ENCODE data around the gene ANXA7.
A peak's percentile ranks its signal among the peaks of the same experiment; 100 is the strongest.

The ANXA7 gene

DNA sequence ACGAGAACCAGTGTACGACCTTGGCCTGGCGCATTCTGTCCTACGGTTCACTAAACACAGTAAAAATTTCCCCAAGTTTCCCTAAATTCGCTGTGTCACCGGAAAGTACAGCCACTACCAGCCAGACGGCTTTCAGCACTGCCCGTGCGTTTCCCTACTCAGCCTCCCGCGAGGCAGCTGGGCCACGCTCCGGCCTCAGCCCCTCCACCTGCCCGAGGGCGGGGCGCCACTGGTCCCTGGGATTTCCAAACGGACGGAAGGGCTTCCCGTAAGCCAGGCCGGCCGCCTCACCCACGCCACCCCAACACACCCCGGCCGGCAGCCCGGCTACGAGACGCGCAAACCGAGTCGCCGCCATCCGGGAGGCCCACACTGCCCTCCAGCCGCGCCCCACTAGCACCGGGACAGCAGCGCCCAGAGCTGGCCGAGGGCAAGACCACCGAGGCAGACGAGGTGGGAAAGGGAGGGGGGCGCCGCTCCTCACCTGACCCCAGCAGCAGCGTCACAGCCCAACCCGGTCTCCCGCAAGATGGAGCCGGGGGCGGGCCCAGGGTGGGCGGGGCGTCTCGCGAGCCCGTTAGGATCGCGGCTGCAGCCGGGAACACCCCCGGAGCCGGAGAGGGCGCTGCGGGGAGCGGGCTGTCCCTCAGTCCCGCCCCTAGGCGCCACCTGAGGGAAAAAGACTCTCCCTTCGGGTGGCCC is at the start of gene ANXA7:
TSS of gene ANXA7 (minus strand) at position 531 of the 702 bp plus-strand sequence. CDS start 13,202 bp downstream, outside the sequence.
- H3K4me1 ChIP-seq (ENCODE audit: control insufficient read depth, insufficient read depth, low read length) = peaks cover 7% of the 10 kb centered on the region

DNA sequence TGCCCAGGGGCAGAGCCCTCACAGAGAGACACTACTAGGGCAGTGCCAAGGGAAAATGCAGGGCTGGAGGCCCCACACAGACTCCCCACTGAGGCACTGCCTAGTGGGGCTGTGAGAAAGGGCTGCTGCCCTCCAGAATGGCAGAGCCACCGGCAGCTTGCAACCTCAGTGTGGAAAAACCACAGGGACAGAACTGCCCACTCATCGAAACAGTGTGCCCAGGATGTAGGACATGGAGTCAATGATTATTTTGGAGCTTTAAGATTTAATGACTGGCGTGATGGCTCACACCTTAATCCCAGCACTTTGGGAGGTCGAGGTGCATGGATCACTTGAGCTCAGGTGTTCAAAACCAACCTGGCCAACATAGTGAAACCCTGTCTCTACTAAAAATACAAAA is 47.0 kb upstream of the ANXA7 start:
- H3K9ac ChIP-seq (ENCODE audit: low read depth, low read length) = no peak overlapping the region
- no peaks in the 10 kb centered on the region for H3K9me3 ChIP-seq (ENCODE audit: control insufficient read depth, insufficient read depth, low read length)
- H3K4me3 ChIP-seq (ENCODE audit: low read depth, low read length) = no peak overlapping the region
- H3K36me3 ChIP-seq (ENCODE audit: control insufficient read depth, insufficient read depth, low read length) = no peaks in the 10 kb centered on the region
- H3K4me1 ChIP-seq (ENCODE audit: control insufficient read depth, insufficient read depth, low read length) = no peaks in the 10 kb centered on the region
- no peaks in the 10 kb centered on the region for H3K27me3 ChIP-seq (ENCODE audit: control insufficient read depth, insufficient read depth, low read length)

More for the DNA sequence above, at the start of gene ANXA7:
- peak within 1 kb of the TSS; percentile 75 for H3K4me3 ChIP-seq (ENCODE audit: low read depth, low read length)
- H3K9me3 ChIP-seq (ENCODE audit: control insufficient read depth, insufficient read depth, low read length) = no peaks in the 10 kb centered on the region
- H3K9ac ChIP-seq (ENCODE audit: low read depth, low read length) = peak within 1 kb of the TSS; percentile 84
- H3K27me3 ChIP-seq (ENCODE audit: control insufficient read depth, insufficient read depth, low read length) = no peaks in the 10 kb centered on the region
- no peaks in the 10 kb centered on the region for H3K36me3 ChIP-seq (ENCODE audit: control insufficient read depth, insufficient read depth, low read length)

DNA sequence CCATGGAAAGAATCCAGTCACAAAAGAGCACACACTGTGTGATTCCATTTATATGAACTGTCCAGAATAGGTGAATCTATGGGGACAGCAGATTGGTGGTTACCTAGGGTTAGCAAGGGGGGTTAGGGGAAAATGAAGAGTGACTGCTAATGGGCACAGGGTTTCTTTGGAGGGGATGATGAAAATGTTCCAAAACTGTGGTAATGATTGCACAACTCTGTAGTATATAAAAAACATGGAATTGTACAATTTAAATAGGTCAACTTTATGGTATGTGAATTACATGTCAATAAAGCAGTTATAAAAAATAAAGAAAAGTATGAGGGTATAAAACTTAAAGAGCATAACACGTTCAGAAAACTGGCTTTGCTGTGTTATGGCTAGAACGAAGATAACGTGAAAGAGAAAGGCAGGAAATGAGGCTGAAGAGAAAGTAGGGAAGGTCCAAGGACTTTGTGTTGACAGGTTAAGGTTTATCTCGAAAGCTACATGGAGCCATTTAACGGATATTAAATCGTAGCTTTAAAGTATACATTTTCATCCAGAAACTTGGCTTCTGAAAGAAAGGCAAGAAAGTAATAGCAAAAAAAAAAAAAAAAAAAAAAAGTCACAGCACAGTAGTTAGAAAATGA is 45.9 kb upstream of the ANXA7 start:
- Histone ChIP-seq H3K36me3 (ENCODE audit: control insufficient read depth, insufficient read depth, low read length) (no peaks in the 10 kb centered on the region), H3K9ac (ENCODE audit: low read depth, low read length) (no peak overlapping the region), H3K4me3 (ENCODE audit: low read depth, low read length) (no peak overlapping the region), H3K4me1 (ENCODE audit: control insufficient read depth, insufficient read depth, low read length) (no peaks in the 10 kb centered on the region), H3K27me3 (ENCODE audit: control insufficient read depth, insufficient read depth, low read length) (no peaks in the 10 kb centered on the region), H3K9me3 (ENCODE audit: control insufficient read depth, insufficient read depth, low read length) (no peaks in the 10 kb centered on the region)

DNA sequence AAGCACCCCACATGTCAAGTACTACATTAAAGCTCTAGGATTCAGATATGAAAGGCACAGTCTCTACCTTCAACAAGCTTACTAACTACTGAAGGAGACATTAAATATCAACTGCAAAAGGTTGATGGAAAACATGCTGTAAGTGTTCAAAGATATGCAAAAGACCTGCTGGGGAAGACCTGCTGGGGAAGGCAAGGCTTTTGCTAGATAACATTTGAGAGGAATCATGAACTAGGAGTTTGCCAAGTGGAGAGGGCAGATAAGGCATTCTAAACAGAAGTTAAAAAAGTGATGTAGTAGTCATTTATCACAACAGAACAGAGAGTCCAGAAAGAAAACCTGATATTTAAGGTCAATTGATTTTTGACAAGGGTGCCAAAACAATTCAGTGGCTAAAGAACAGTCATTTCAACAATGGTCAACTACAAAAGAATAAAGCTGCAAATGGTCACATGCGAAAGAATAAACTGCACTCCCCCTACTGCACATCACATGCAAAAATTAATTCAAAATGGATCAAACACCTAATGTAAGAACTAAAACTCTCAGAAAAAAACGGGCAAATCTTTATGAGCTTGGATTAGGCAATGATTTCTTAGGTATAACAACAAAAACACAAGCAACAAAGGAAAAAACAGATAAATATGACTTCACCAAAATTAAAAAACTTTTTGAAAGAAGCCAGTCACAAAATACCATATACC is 42.5 kb upstream of the ANXA7 start:
- no peak overlapping the region for H3K9ac ChIP-seq (ENCODE audit: low read depth, low read length)
- no peaks in the 10 kb centered on the region for H3K4me1 ChIP-seq (ENCODE audit: control insufficient read depth, insufficient read depth, low read length)
- H3K9me3 ChIP-seq (ENCODE audit: control insufficient read depth, insufficient read depth, low read length) = no peaks in the 10 kb centered on the region
- H3K27me3 ChIP-seq (ENCODE audit: control insufficient read depth, insufficient read depth, low read length) = no peaks in the 10 kb centered on the region
- H3K4me3 ChIP-seq (ENCODE audit: low read depth, low read length) = no peak overlapping the region
- H3K36me3 ChIP-seq (ENCODE audit: control insufficient read depth, insufficient read depth, low read length) = no peaks in the 10 kb centered on the region

DNA sequence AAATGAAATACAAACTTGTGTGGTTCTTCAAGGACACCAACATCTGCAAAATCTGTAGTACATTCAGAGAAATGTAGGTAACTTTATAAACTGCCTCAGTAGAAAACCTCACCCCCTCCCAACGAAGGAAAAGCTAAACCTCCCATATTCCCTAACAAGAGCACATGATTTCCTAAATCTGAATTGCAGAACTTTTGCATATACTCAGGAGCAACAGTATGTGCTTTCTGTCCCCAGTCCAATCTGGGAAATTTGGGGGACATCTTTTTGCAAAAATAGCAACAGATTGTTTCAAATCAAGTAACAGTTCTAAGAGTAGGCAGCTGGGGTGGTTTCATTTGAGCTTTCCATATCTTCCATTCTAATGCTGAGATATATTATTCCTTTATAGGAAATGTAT is 35.3 kb upstream of the ANXA7 start:
- Histone ChIP-seq H3K9ac (ENCODE audit: low read depth, low read length) (no peak overlapping the region), H3K4me3 (ENCODE audit: low read depth, low read length) (no peak overlapping the region), H3K27me3 (ENCODE audit: control insufficient read depth, insufficient read depth, low read length) (no peaks in the 10 kb centered on the region), H3K4me1 (ENCODE audit: control insufficient read depth, insufficient read depth, low read length) (no peaks in the 10 kb centered on the region), H3K36me3 (ENCODE audit: control insufficient read depth, insufficient read depth, low read length) (no peaks in the 10 kb centered on the region), H3K9me3 (ENCODE audit: control insufficient read depth, insufficient read depth, low read length) (no peaks in the 10 kb centered on the region)

DNA sequence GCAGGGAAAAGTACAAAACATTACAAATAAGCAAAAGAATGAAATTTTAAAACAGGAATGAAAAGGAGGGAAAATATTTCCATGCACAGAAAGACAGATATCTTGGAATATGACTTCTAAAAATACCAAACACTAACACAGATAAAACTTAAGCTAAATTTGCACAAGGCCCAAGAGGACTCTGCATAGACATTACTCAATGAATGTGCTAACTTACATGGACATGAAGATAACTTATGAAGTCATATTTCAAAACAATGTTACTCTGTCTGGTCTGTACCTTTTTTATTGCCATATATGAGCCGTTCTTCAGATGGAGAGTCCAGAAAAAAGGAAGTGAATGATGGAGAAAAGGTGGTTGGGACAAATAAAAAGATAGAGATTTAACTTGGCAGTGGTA is 34.5 kb upstream of the ANXA7 start:
- Histone ChIP-seq H3K9ac (ENCODE audit: low read depth, low read length) (no peak overlapping the region), H3K4me1 (ENCODE audit: control insufficient read depth, insufficient read depth, low read length) (no peaks in the 10 kb centered on the region), H3K36me3 (ENCODE audit: control insufficient read depth, insufficient read depth, low read length) (no peaks in the 10 kb centered on the region), H3K27me3 (ENCODE audit: control insufficient read depth, insufficient read depth, low read length) (no peaks in the 10 kb centered on the region), H3K4me3 (ENCODE audit: low read depth, low read length) (no peak overlapping the region), H3K9me3 (ENCODE audit: control insufficient read depth, insufficient read depth, low read length) (no peaks in the 10 kb centered on the region)

DNA sequence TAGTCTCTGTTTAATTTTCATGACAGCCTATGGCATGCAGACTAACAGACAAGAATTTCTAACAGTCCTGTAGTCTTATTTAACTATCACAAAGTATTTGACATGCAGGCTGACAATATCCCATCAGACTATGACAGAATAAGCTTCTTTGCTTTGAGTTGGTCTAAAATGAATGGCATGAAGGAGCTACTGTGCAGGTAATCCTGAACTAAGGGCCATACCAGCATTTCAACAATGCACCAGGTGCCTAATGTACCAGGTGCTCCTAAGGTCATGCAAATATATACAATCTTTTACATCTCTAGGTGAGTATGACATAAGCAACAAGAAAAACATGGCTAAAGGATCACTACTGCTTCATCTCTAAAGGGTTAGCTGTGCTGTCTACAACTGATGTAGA is 33.1 kb upstream of the ANXA7 start:
- H3K36me3 ChIP-seq (ENCODE audit: control insufficient read depth, insufficient read depth, low read length) = no peaks in the 10 kb centered on the region
- no peak overlapping the region for H3K4me3 ChIP-seq (ENCODE audit: low read depth, low read length)
- no peaks in the 10 kb centered on the region for H3K27me3 ChIP-seq (ENCODE audit: control insufficient read depth, insufficient read depth, low read length)

DNA sequence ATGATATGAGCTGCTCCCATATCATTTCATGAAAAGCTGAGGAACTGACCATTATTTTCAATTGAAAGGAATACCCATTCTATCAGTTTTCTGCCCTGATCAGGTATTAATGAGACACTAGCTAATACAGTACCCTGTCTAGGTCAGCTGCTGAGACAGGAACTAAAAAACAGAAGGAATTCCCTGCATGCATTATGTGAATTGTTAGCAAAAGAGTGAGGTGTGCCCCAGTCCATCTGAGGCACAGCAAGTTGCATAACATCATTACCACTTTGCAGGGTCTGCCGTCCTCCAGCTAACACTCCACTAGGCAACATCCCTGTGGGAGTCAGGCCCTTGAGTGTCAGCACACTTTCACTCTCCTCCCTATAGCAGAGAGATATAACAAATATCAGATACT is 30.6 kb upstream of the ANXA7 start:
- Histone ChIP-seq H3K36me3 (ENCODE audit: control insufficient read depth, insufficient read depth, low read length) (no peaks in the 10 kb centered on the region), H3K4me3 (ENCODE audit: low read depth, low read length) (no peak overlapping the region), H3K9ac (ENCODE audit: low read depth, low read length) (no peak overlapping the region), H3K27me3 (ENCODE audit: control insufficient read depth, insufficient read depth, low read length) (no peaks in the 10 kb centered on the region), H3K9me3 (ENCODE audit: control insufficient read depth, insufficient read depth, low read length) (no peaks in the 10 kb centered on the region), H3K4me1 (ENCODE audit: control insufficient read depth, insufficient read depth, low read length) (no peaks in the 10 kb centered on the region)

More for the DNA sequence above, 33.1 kb upstream of the ANXA7 start:
- no peak overlapping the region for H3K9ac ChIP-seq (ENCODE audit: low read depth, low read length)
- no peaks in the 10 kb centered on the region for H3K9me3 ChIP-seq (ENCODE audit: control insufficient read depth, insufficient read depth, low read length)
- no peaks in the 10 kb centered on the region for H3K4me1 ChIP-seq (ENCODE audit: control insufficient read depth, insufficient read depth, low read length)

DNA sequence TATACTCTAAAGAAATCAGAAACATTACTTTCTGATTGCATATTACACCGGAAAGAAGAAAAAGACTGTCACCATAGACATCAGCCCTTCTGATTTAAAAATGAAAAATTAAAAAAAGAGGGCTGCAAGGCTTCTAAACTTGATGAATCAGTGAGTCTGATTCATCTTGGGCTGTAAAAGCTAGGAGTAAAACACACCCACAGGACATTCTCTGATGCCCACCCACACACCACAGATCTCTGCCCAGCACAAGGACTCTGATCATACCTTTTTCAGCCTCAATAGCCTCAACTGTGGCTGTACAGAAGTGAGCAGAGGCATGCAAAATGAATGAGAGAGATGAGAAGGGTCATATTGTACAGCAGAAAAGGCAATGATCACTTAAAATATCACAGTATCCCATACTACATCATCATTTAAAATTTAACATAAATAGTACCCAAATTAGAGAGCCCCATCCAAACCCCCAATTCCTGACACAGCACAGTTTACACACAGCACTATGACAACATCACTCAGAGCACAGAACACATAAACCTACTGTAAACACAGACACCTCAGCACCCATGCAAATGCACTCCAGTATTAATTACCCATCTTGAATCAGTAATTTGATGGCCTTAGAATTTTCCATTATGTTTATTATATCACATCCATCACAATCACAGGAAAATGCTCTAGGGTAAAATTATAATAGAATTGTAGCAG is 25.9 kb upstream of the ANXA7 start:
- no peak overlapping the region for H3K9ac ChIP-seq (ENCODE audit: low read depth, low read length)
- no peaks in the 10 kb centered on the region for H3K4me1 ChIP-seq (ENCODE audit: control insufficient read depth, insufficient read depth, low read length)
- H3K9me3 ChIP-seq (ENCODE audit: control insufficient read depth, insufficient read depth, low read length) = no peaks in the 10 kb centered on the region
- H3K4me3 ChIP-seq (ENCODE audit: low read depth, low read length) = no peak overlapping the region
- H3K27me3 ChIP-seq (ENCODE audit: control insufficient read depth, insufficient read depth, low read length) = no peaks in the 10 kb centered on the region
- H3K36me3 ChIP-seq (ENCODE audit: control insufficient read depth, insufficient read depth, low read length) = peaks cover 5% of the 10 kb centered on the region

DNA sequence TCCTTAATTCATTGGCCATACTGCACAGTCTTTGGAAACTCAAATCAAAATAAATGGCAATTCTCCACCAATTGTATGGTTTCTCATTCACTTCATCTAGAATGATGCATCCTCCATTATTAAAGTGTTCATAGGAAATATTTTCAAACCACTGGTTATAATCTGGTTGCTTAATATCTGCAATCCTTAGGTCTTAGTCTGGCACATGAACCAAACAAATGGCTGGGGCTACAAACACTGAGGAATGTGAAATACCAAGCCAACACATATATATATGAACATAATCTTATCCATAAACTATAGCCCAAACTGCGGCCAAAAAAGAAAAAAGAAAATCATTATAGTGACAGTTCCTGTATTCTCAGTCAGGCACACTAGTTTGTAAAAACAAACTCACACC is 25.2 kb upstream of the ANXA7 start:
- Histone ChIP-seq H3K4me3 (ENCODE audit: low read depth, low read length) (no peak overlapping the region), H3K9ac (ENCODE audit: low read depth, low read length) (no peak overlapping the region)

DNA sequence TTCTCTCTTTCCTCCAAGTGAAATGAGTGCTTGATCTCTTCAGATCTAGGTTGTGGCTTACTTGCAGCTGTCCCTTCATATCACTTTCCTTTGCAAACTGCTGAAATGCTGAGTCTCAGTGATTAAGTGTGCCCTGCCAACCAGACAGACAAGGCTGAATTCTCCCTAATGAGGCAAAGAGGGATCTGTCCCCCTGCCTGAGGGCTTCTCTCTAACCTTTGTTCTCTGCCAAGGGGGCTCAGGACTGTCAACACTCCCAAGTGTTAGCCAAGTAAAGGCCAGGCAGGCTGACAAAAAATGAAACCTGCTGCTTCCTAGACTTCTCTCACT is 19.6 kb upstream of the ANXA7 start, which contains the start of gene MSS51:
TSS of gene MSS51 (minus strand) at position 24 of the 330 bp plus-strand sequence. CDS start 5,277 bp downstream, outside the sequence.
- Histone ChIP-seq H3K27me3 (ENCODE audit: control insufficient read depth, insufficient read depth, low read length) (no peaks in the 10 kb centered on the region), H3K9me3 (ENCODE audit: control insufficient read depth, insufficient read depth, low read length) (no peaks in the 10 kb centered on the region), H3K9ac (ENCODE audit: low read depth, low read length) (no peak within 1 kb of the TSS), H3K4me3 (ENCODE audit: low read depth, low read length) (no peak within 1 kb of the TSS), H3K4me1 (ENCODE audit: control insufficient read depth, insufficient read depth, low read length) (no peaks in the 10 kb centered on the region), H3K36me3 (ENCODE audit: control insufficient read depth, insufficient read depth, low read length) (peaks cover 5% of the 10 kb centered on the region)

More for the DNA sequence above, 25.2 kb upstream of the ANXA7 start:
- Histone ChIP-seq H3K27me3 (ENCODE audit: control insufficient read depth, insufficient read depth, low read length) (no peaks in the 10 kb centered on the region), H3K9me3 (ENCODE audit: control insufficient read depth, insufficient read depth, low read length) (no peaks in the 10 kb centered on the region), H3K36me3 (ENCODE audit: control insufficient read depth, insufficient read depth, low read length) (peaks cover 5% of the 10 kb centered on the region), H3K4me1 (ENCODE audit: control insufficient read depth, insufficient read depth, low read length) (no peaks in the 10 kb centered on the region)

Measured in iPS-15b (cell line).